HG02981 (cell line): Measurements from ENCODE around the gene CD7.

ENCODE experiments used
- ATAC-seq: cut with Tn5 transposase; IDR thresholded peaks from one replicate; pipeline ENCODE4 v1.9.1; 2021; ENCODE audit warnings: mild to moderate bottlenecking, moderate library complexity; ENCODE audit not compliant: unreplicated experiment

CD7 gene

GRCh38 chr17:82300707-82301270 is 16.6 kb downstream of the CD7 start:
- no peak for ATAC-seq

GRCh38 chr17:82300228-82300627 is 17.2 kb downstream of the CD7 start:
- ATAC-seq, result no peak

GRCh38 chr17:82299452-82299851 is 18.0 kb downstream of the CD7 start:
- ATAC-seq, result no peak

GRCh38 chr17:82298538-82299421 is 18.6 kb downstream of the CD7 start:
- no peak for ATAC-seq

- peak; percentile 32 for ATAC-seq
Measured at GRCh38 chr17:82297714-82298537, 19.5 kb downstream of the CD7 start.

- no peak for ATAC-seq
Measured at GRCh38 chr17:82297280-82297713, 20.1 kb downstream of the CD7 start.

GRCh38 chr17:82296511-82297279 is 20.7 kb downstream of the CD7 start:
- no peak for ATAC-seq

- no peak for ATAC-seq
Measured at GRCh38 chr17:82295472-82295814, 22.0 kb downstream of the CD7 start.

GRCh38 chr17:82294064-82294773 is 23.2 kb downstream of the CD7 start:
- ATAC-seq, result no peak

- ATAC-seq, result peak; percentile 92
Measured at GRCh38 chr17:82292251-82293154, 24.9 kb downstream of the CD7 start.

GRCh38 chr17:82291582-82292250 is 25.7 kb downstream of the CD7 start:
- no peak for ATAC-seq

GRCh38 chr17:82287868-82288801 is 29.3 kb downstream of the CD7 start:
- ATAC-seq, result no peak

- no peak for ATAC-seq
Measured at GRCh38 chr17:82287013-82287867, 30.2 kb downstream of the CD7 start.

GRCh38 chr17:82285141-82285540 is 32.3 kb downstream of the CD7 start:
- no peak for ATAC-seq

- no peak for ATAC-seq
Measured at GRCh38 chr17:82283208-82283749, 34.1 kb downstream of the CD7 start.
